Measurements from ENCODE around the gene ZNF536.

DNA sequence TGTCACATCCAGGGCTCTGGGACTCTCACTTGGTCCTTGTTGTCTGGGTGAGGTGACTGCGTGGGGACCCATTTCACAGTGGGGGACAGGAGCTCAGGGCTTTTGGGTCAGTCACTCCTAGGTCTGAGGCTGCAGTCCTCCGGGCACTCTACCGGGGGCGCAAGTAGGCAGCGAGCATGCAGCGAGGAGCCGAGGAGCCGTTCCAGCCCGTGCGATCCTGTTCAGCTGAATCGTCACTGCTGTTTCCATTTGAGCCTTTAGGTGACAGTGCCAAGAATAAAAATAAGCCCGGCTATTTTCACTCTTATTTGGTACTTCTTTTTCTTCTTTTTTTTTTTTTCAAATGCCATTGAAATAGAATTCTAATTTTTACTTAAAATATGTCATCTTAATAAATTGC, 126.5 kb downstream of the ZNF536 start:
- TF ChIP-seq, protein P1, sequence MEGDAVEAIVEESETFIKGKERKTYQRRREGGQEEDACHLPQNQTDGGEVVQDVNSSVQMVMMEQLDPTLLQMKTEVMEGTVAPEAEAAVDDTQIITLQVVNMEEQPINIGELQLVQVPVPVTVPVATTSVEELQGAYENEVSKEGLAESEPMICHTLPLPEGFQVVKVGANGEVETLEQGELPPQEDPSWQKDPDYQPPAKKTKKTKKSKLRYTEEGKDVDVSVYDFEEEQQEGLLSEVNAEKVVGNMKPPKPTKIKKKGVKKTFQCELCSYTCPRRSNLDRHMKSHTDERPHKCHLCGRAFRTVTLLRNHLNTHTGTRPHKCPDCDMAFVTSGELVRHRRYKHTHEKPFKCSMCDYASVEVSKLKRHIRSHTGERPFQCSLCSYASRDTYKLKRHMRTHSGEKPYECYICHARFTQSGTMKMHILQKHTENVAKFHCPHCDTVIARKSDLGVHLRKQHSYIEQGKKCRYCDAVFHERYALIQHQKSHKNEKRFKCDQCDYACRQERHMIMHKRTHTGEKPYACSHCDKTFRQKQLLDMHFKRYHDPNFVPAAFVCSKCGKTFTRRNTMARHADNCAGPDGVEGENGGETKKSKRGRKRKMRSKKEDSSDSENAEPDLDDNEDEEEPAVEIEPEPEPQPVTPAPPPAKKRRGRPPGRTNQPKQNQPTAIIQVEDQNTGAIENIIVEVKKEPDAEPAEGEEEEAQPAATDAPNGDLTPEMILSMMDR (conservative IDR thresholded peaks at IDR 0.05; ENCODE audit: low read depth, low read length): peak; percentile 43
- TF ChIP-seq EZH2 (IDR thresholded peaks at IDR 0.05; ENCODE audit: borderline replicate concordance, low read depth, low read length, poor library complexity, severe bottlenecking): no peak
